ENCODE measurements around the gene CD59. TPM values are rescaled to one million over a fixed set of nuclear protein-coding genes. Genes with fewer than 3 reads are reported as not detected.

CD59 gene
- total RNA-seq, 3 donors from 2014 or later (not counting 1 experiment from before 2014, with no cell fraction given), result 25.0 to 29.4 (median 26.4) TPM

- H3K9me3 Mint-ChIP-seq, result no peaks in the 10 kb centered on the region
- TF ChIP-seq, protein P1, sequence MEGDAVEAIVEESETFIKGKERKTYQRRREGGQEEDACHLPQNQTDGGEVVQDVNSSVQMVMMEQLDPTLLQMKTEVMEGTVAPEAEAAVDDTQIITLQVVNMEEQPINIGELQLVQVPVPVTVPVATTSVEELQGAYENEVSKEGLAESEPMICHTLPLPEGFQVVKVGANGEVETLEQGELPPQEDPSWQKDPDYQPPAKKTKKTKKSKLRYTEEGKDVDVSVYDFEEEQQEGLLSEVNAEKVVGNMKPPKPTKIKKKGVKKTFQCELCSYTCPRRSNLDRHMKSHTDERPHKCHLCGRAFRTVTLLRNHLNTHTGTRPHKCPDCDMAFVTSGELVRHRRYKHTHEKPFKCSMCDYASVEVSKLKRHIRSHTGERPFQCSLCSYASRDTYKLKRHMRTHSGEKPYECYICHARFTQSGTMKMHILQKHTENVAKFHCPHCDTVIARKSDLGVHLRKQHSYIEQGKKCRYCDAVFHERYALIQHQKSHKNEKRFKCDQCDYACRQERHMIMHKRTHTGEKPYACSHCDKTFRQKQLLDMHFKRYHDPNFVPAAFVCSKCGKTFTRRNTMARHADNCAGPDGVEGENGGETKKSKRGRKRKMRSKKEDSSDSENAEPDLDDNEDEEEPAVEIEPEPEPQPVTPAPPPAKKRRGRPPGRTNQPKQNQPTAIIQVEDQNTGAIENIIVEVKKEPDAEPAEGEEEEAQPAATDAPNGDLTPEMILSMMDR (IDR thresholded peaks at IDR 0.05), result no peak
Observed at GRCh38 chr11:33774736-33775466, 38.7 kb upstream of the CD59 start.

GRCh38 chr11:33773987-33774735 is 37.9 kb upstream of the CD59 start, which contains the start of gene FBXO3:
Gene FBXO3 (minus strand): TSS chr11:33774520. CDS start chr11:33774497, 23 bp downstream.
- under 1% methylated on average over 63 of the region's 64 CpGs for WGBS (ENCODE audit: insufficient coverage)
- intact Hi-C loops (cut with micrococcal nuclease), result loop anchor here (1.0 to 5.0 kb wide), 2 partner anchors 37 to 74 kb away; partner anchors contain the start of genes C11orf91 and CD59
- peak within 1 kb of the TSS; percentile 67 for H3K27ac ChIP-seq (ENCODE audit: low read length)
- TF ChIP-seq, protein P1 (IDR thresholded peaks at IDR 0.05), result no peak
- Mint-ChIP-seq H3K9me3 (no peaks in the 10 kb centered on the region), H3K36me3 (no peaks in the 10 kb centered on the region), H3K4me1 (peaks cover 38 to 46% of the 10 kb centered on the region in 2 donors), H3K27ac (peak within 1 kb of the TSS; percentile 84 to 94), H3K27me3 (ENCODE audit: low read depth in 2 of 2) (peaks cover 23 to 26% of the 10 kb centered on the region in 2 donors), H3K4me3 (peak within 1 kb of the TSS; percentile 96)
- H3K4me1 ChIP-seq (ENCODE audit: control insufficient read depth, insufficient read depth, low read length), result peaks cover 31% of the 10 kb centered on the region
- H3K4me3 ChIP-seq (ENCODE audit: low read length), result peak within 1 kb of the TSS; percentile 76
- H3K27me3 ChIP-seq (ENCODE audit: control insufficient read depth, insufficient read depth, low read length), result peaks cover 3% of the 10 kb centered on the region
- ATAC-seq (peak; percentile 88 to 95 (median 91)), DNase-seq (peak; percentile 79 to 93)
- H3K36me3 ChIP-seq (ENCODE audit: control insufficient read depth, insufficient read depth, low read length), result peaks cover 15% of the 10 kb centered on the region
- H3K9me3 ChIP-seq (ENCODE audit: control insufficient read depth, insufficient read depth, low read length), result no peaks in the 10 kb centered on the region

More at GRCh38 chr11:33774736-33775466, 38.7 kb upstream of the CD59 start:
- H3K4me1 Mint-ChIP-seq, result peaks cover 38 to 46% of the 10 kb centered on the region in 2 donors
- H3K9me3 ChIP-seq (ENCODE audit: control insufficient read depth, insufficient read depth, low read length), result no peaks in the 10 kb centered on the region
- peaks cover 7% of the 10 kb centered on the region for H3K36me3 ChIP-seq (ENCODE audit: control insufficient read depth, insufficient read depth, low read length)
- 8% methylated on average over 21 of the region's 23 CpGs for WGBS (ENCODE audit: insufficient coverage)
- peak overlapping the region; percentile 84 to 94 for H3K27ac Mint-ChIP-seq
- peaks cover 3% of the 10 kb centered on the region for H3K27me3 ChIP-seq (ENCODE audit: control insufficient read depth, insufficient read depth, low read length)
- no peaks in the 10 kb centered on the region for H3K36me3 Mint-ChIP-seq
- peak overlapping the region; percentile 37 for H3K27ac ChIP-seq (ENCODE audit: low read length)
- intact Hi-C loops (cut with micrococcal nuclease), result loop anchor here (1.0 to 5.0 kb wide), 2 partner anchors 38 to 75 kb away; partner anchors contain the start of genes C11orf91 and CD59
- H3K4me3 Mint-ChIP-seq, result peak overlapping the region; percentile 96
- peaks cover 26 to 32% of the 10 kb centered on the region in 2 donors for H3K27me3 Mint-ChIP-seq (ENCODE audit: low read depth in 2 of 2)
- peak overlapping the region; percentile 76 for H3K4me3 ChIP-seq (ENCODE audit: low read length)
- peaks cover 31% of the 10 kb centered on the region for H3K4me1 ChIP-seq (ENCODE audit: control insufficient read depth, insufficient read depth, low read length)
- ATAC-seq (peak in 2 of 3 donors; percentile 6 to 8), DNase-seq (no peak)

DNA sequence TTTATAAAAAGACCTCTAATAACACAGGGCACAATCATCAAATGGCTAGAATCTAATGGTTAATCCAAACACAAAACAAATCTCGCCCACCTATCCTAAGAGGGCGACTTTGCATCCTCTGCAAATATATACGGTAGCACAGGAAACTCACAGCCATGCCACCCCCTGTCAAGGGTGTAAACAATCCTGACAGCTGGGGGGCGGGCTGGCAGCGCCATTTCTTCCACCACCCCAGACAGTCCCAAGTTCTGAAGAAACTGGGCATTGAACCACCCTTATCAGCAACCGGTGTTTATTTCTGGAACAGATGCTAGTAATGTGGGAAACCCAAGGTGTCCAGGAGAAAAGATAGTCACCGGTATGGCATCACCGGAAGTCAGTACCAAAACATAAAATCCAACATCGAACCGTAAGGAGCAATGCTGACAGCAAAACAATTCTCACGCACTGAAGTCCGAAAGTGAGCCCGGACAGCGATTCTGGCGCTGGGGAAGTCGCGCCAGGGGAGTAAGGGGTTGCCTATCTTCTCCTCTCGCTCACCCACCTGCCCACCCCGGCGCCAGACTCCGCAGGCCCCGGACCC is 37.3 kb upstream of the CD59 start:
- peak; percentile 53 to 66 (median 54) for ATAC-seq

More for the DNA sequence above, 37.3 kb upstream of the CD59 start:
- peak overlapping the region; percentile 76 for H3K4me3 ChIP-seq (ENCODE audit: low read length)
- H3K36me3 ChIP-seq (ENCODE audit: control insufficient read depth, insufficient read depth, low read length), result peaks cover 19% of the 10 kb centered on the region
- Mint-ChIP-seq H3K4me1 (peaks cover 38 to 46% of the 10 kb centered on the region in 2 donors), H3K36me3 (no peaks in the 10 kb centered on the region), H3K27ac (peak overlapping the region; percentile 84 to 94), H3K27me3 (ENCODE audit: low read depth in 2 of 2) (peaks cover 18 to 19% of the 10 kb centered on the region in 2 donors), H3K4me3 (peak overlapping the region; percentile 96), H3K9me3 (no peaks in the 10 kb centered on the region)
- 1% methylated on average over 22 of the region's 22 CpGs for WGBS (ENCODE audit: insufficient coverage)
- intact Hi-C loops (cut with micrococcal nuclease), result loop anchor here (5.0 kb wide), 1 partner anchor 36 kb away; the partner anchor contains the start of gene CD59
- peaks cover 31% of the 10 kb centered on the region for H3K4me1 ChIP-seq (ENCODE audit: control insufficient read depth, insufficient read depth, low read length)
- H3K27me3 ChIP-seq (ENCODE audit: control insufficient read depth, insufficient read depth, low read length), result peaks cover 3% of the 10 kb centered on the region
- peak overlapping the region; percentile 67 for H3K27ac ChIP-seq (ENCODE audit: low read length)
- DNase-seq, result peak; percentile 35 to 63
- H3K9me3 ChIP-seq (ENCODE audit: control insufficient read depth, insufficient read depth, low read length), result no peaks in the 10 kb centered on the region
- TF ChIP-seq, protein P1 (IDR thresholded peaks at IDR 0.05), result no peak
